OCI-M1 (cell line): ENCODE data around the gene SNW1.
"Not testable (repeated sequence)": the region's sequence is repeated elsewhere in the genome, so short reads cannot be mapped to it uniquely, and the experiment has no call there.

Experiments
- DNase-seq: peaks from one replicate; lab custom pipeline; 2025; lab: John Stamatoyannopoulos, UW

SNW1 gene

GRCh38 chr14:77760381-77761204 is at the start of gene SNW1:
SNW1 (minus strand) TSS chr14:77761156; CDS start chr14:77761127, 29 bp downstream.
- peak; percentile 95 for DNase-seq

- no peak for DNase-seq
Observed at GRCh38 chr14:77809011-77809410, 48.1 kb upstream of the SNW1 start.

GRCh38 chr14:77808250-77808649 is 47.3 kb upstream of the SNW1 start:
- DNase-seq: no peak

GRCh38 chr14:77805706-77806105 is 44.8 kb upstream of the SNW1 start:
- DNase-seq: no peak

- DNase-seq: peak; percentile 58
Observed at GRCh38 chr14:77804592-77804991, 43.6 kb upstream of the SNW1 start.

GRCh38 chr14:77800814-77801213 is 39.9 kb upstream of the SNW1 start:
- DNase-seq: no peak

- DNase-seq: peak; percentile 85
Observed at GRCh38 chr14:77799863-77800730, 39.1 kb upstream of the SNW1 start, which contains the start of gene ADCK1. ADCK1 (plus strand) TSS chr14:77800109; CDS start chr14:77818979, 18,870 bp downstream.

- not testable (repeated sequence) for DNase-seq
Observed at GRCh38 chr14:77799456-77799855, 38.5 kb upstream of the SNW1 start.

- no peak for DNase-seq
Observed at GRCh38 chr14:77794357-77794756, 33.4 kb upstream of the SNW1 start.

- not testable (repeated sequence) for DNase-seq
Observed at GRCh38 chr14:77793255-77793654, 32.3 kb upstream of the SNW1 start.

GRCh38 chr14:77791225-77791600 is 30.3 kb upstream of the SNW1 start:
- DNase-seq: no peak

GRCh38 chr14:77790566-77791224 is 29.7 kb upstream of the SNW1 start:
- no peak for DNase-seq

- no peak for DNase-seq
Observed at GRCh38 chr14:77786148-77786547, 25.2 kb upstream of the SNW1 start.

- DNase-seq: no peak
Observed at GRCh38 chr14:77782202-77782601, 21.2 kb upstream of the SNW1 start.

- not testable (repeated sequence) for DNase-seq
Observed at GRCh38 chr14:77773966-77774365, 13.0 kb upstream of the SNW1 start.

GRCh38 chr14:77768442-77769069 is 7.6 kb upstream of the SNW1 start:
- DNase-seq: not testable (repeated sequence)

- no peak for DNase-seq
Observed at GRCh38 chr14:77763978-77764377, 3.0 kb upstream of the SNW1 start.

GRCh38 chr14:77763316-77763715 is 2.4 kb upstream of the SNW1 start:
- no peak for DNase-seq

- DNase-seq: peak; percentile 66
Observed at GRCh38 chr14:77761205-77761931, 412 bp upstream of the SNW1 start.

- no peak for DNase-seq
Observed at GRCh38 chr14:77752799-77753516, 8.0 kb downstream of the SNW1 start.
